ENCODE data around the gene APBB2.

APBB2 gene

DNA sequence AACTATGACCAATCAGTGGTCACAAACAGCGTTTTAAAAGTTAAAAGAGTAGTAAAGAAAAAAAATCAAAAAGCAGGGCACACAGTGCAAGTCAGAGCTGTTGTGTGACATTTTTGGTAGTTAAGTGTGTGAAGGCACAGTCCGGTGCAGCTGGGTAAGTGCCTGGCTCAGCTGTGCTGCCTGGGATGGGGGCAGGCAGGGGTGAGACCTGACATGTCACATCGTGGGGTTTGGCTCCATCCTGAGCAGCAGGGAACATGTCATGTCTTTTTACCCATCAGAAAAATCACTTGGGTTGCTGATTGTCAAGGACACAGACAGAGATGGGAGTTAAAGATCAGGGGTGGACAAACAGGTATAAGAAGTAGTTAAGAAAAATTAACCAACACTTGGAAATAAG is 339.4 kb downstream of the APBB2 start:
- H3K4me2 ChIP-seq (ENCODE audit: low read length): no peak overlapping the region
- no peak overlapping the region for H2BK12ac ChIP-seq (ENCODE audit: low read length)
- H3K14ac ChIP-seq (ENCODE audit: low read length): no peak overlapping the region
- H2BK5ac ChIP-seq (ENCODE audit: low read depth, low read length, poor library complexity): no peak overlapping the region
- no peak overlapping the region for H4K12ac ChIP-seq (ENCODE audit: low read depth, low read length)
- no CpG with 5 or more reads among the region's 3 CpGs for WGBS (ENCODE audit: extremely low coverage, insufficient coverage, insufficient read length)
- DNase-seq: no peak
- H3K9me3 ChIP-seq (ENCODE audit: insufficient read depth, low read depth, low read length): no peaks in the 10 kb centered on the region
- H3K27me3 ChIP-seq (ENCODE audit: insufficient read depth, low read length): no peaks in the 10 kb centered on the region
- H2AK5ac ChIP-seq (ENCODE audit: low read length): no peak overlapping the region
- H3K79me2 ChIP-seq (ENCODE audit: control insufficient read depth, insufficient read depth, low read length, poor library complexity): no peaks in the 10 kb centered on the region
- no peak overlapping the region for H3K9ac ChIP-seq (ENCODE audit: low read length)
- H3K4ac ChIP-seq (ENCODE audit: low read depth, low read length): no peak overlapping the region
- H3K36me3 ChIP-seq (ENCODE audit: control insufficient read depth in 1 of 2, insufficient read depth in 2 of 2, low read length in 2 of 2): peaks cover 6 to 19% of the 10 kb centered on the region in 2 experiments
- no peak overlapping the region for H4K91ac ChIP-seq (ENCODE audit: low read depth, low read length)
- H4K8ac ChIP-seq (ENCODE audit: low read depth, low read length): no peak overlapping the region
- no peak overlapping the region for H3K23ac ChIP-seq (ENCODE audit: low read length)
- no peak overlapping the region for H2AFZ ChIP-seq (ENCODE audit: insufficient read depth, low read length, poor library complexity)
- no peaks in the 10 kb centered on the region for H3K79me1 ChIP-seq (ENCODE audit: low read length)
- no peak overlapping the region for H3K4me3 ChIP-seq (ENCODE audit: low read depth, low read length)
- H3K4me1 ChIP-seq (ENCODE audit: control insufficient read depth in 1 of 2, insufficient read depth in 2 of 2, low read length in 2 of 2): no peaks in the 10 kb centered on the region
- H3K18ac ChIP-seq (ENCODE audit: low read length): no peak overlapping the region
- H3K27ac ChIP-seq (ENCODE audit: low read depth, low read length): no peak overlapping the region
- no peak overlapping the region for H2BK120ac ChIP-seq (ENCODE audit: insufficient read depth, low read length, poor library complexity)

- no peak overlapping the region for H2BK120ac ChIP-seq (ENCODE audit: insufficient read depth, low read length, poor library complexity)
- H2AK5ac ChIP-seq (ENCODE audit: low read length): no peak overlapping the region
- no peak overlapping the region for H3K9ac ChIP-seq (ENCODE audit: low read length)
- H3K4ac ChIP-seq (ENCODE audit: low read depth, low read length): no peak overlapping the region
- no peak overlapping the region for H4K12ac ChIP-seq (ENCODE audit: low read depth, low read length)
- no peak overlapping the region for H4K8ac ChIP-seq (ENCODE audit: low read depth, low read length)
- H3K79me1 ChIP-seq (ENCODE audit: low read length): no peaks in the 10 kb centered on the region
- H3K4me3 ChIP-seq (ENCODE audit: low read depth, low read length): no peak overlapping the region
- no peak overlapping the region for H4K91ac ChIP-seq (ENCODE audit: low read depth, low read length)
- H3K18ac ChIP-seq (ENCODE audit: low read length): no peak overlapping the region
- no peak overlapping the region for H2BK5ac ChIP-seq (ENCODE audit: low read depth, low read length, poor library complexity)
- no peak overlapping the region for H3K14ac ChIP-seq (ENCODE audit: low read length)
- no peaks in the 10 kb centered on the region for H3K79me2 ChIP-seq (ENCODE audit: control insufficient read depth, insufficient read depth, low read length, poor library complexity)
- no peak overlapping the region for H2BK12ac ChIP-seq (ENCODE audit: low read length)
- H3K27me3 ChIP-seq (ENCODE audit: insufficient read depth, low read length): no peaks in the 10 kb centered on the region
- H2AFZ ChIP-seq (ENCODE audit: insufficient read depth, low read length, poor library complexity): no peak overlapping the region
- peaks cover 5 to 18% of the 10 kb centered on the region in 2 experiments for H3K36me3 ChIP-seq (ENCODE audit: control insufficient read depth in 1 of 2, insufficient read depth in 2 of 2, low read length in 2 of 2)
- WGBS (ENCODE audit: extremely low coverage, insufficient coverage, insufficient read length): no CpG with 5 or more reads among the region's 7 CpGs
- DNase-seq: no peak
- no peak overlapping the region for H3K4me2 ChIP-seq (ENCODE audit: low read length)
- H3K9me3 ChIP-seq (ENCODE audit: insufficient read depth, low read depth, low read length): no peaks in the 10 kb centered on the region
- H3K23ac ChIP-seq (ENCODE audit: low read length): no peak overlapping the region
- H3K4me1 ChIP-seq (ENCODE audit: control insufficient read depth in 1 of 2, insufficient read depth in 2 of 2, low read length in 2 of 2): no peaks in the 10 kb centered on the region
- H3K27ac ChIP-seq (ENCODE audit: low read depth, low read length): no peak overlapping the region
These were observed 340.0 kb downstream of the APBB2 start for GRCh38 chr4:40874331-40874730.

DNA sequence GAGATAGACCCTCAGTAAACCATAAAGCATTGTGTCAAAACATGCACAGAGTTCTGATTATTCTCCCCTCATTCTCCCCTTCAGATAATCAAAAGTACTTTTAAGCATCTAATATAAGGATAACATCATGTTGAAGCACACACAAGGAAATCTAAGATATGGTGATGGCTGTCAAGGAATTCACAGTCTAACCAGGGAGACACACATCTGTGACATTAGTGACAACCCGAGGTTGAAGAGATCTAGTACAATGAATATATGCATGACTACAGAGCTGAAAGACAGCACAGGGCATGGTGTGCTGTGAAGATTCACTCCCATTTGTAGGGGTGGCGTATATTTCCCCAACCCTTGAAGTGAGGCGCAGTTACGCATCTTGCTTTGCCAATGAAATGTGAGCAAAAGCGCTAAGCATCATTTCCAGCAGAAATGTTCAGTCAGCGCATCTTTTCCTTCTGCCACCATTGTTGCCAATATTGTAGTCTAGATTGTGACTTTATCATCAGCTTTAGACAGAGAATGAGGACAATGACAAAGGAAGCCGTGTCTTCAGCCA is 342.6 kb downstream of the APBB2 start:
- no peaks in the 10 kb centered on the region for H3K27me3 ChIP-seq (ENCODE audit: insufficient read depth, low read length)
- no peak overlapping the region for H3K18ac ChIP-seq (ENCODE audit: low read length)
- H3K9me3 ChIP-seq (ENCODE audit: insufficient read depth, low read depth, low read length): no peaks in the 10 kb centered on the region
- H3K4me1 ChIP-seq (ENCODE audit: control insufficient read depth in 1 of 2, insufficient read depth in 2 of 2, low read length in 2 of 2): no peaks in the 10 kb centered on the region
- H3K14ac ChIP-seq (ENCODE audit: low read length): no peak overlapping the region
- no peak overlapping the region for H2BK5ac ChIP-seq (ENCODE audit: low read depth, low read length, poor library complexity)
- H3K4me2 ChIP-seq (ENCODE audit: low read length): no peak overlapping the region
- no peaks in the 10 kb centered on the region for H3K79me1 ChIP-seq (ENCODE audit: low read length)
- H4K91ac ChIP-seq (ENCODE audit: low read depth, low read length): no peak overlapping the region
- no peak overlapping the region for H4K8ac ChIP-seq (ENCODE audit: low read depth, low read length)
- H3K9ac ChIP-seq (ENCODE audit: low read length): no peak overlapping the region
- no peak overlapping the region for H2BK120ac ChIP-seq (ENCODE audit: insufficient read depth, low read length, poor library complexity)
- no peak overlapping the region for H3K27ac ChIP-seq (ENCODE audit: low read depth, low read length)
- WGBS (ENCODE audit: extremely low coverage, insufficient coverage, insufficient read length): no CpG with 5 or more reads among the region's 7 CpGs
- no peaks in the 10 kb centered on the region for H3K79me2 ChIP-seq (ENCODE audit: control insufficient read depth, insufficient read depth, low read length, poor library complexity)
- no peak overlapping the region for H2AFZ ChIP-seq (ENCODE audit: insufficient read depth, low read length, poor library complexity)
- no peak overlapping the region for H3K4ac ChIP-seq (ENCODE audit: low read depth, low read length)
- no peak overlapping the region for H4K12ac ChIP-seq (ENCODE audit: low read depth, low read length)
- no peak overlapping the region for H2BK12ac ChIP-seq (ENCODE audit: low read length)
- no peak overlapping the region for H3K4me3 ChIP-seq (ENCODE audit: low read depth, low read length)
- H2AK5ac ChIP-seq (ENCODE audit: low read length): no peak overlapping the region
- no peak overlapping the region for H3K23ac ChIP-seq (ENCODE audit: low read length)
- peaks cover 3 to 13% of the 10 kb centered on the region in 2 experiments for H3K36me3 ChIP-seq (ENCODE audit: control insufficient read depth in 1 of 2, insufficient read depth in 2 of 2, low read length in 2 of 2)
- no peak for DNase-seq

- DNase-seq: no peak
- Histone ChIP-seq H3K9me3 (ENCODE audit: insufficient read depth, low read depth, low read length) (no peaks in the 10 kb centered on the region), H3K79me1 (ENCODE audit: low read length) (no peaks in the 10 kb centered on the region), H3K4me2 (ENCODE audit: low read length) (no peak overlapping the region), H2BK5ac (ENCODE audit: low read depth, low read length, poor library complexity) (no peak overlapping the region), H4K91ac (ENCODE audit: low read depth, low read length) (no peak overlapping the region), H3K23ac (ENCODE audit: low read length) (no peak overlapping the region), H3K79me2 (ENCODE audit: control insufficient read depth, insufficient read depth, low read length, poor library complexity) (no peaks in the 10 kb centered on the region), H4K12ac (ENCODE audit: low read depth, low read length) (peak overlapping the region; percentile 36), H3K4me1 (ENCODE audit: control insufficient read depth in 1 of 2, insufficient read depth in 2 of 2, low read length in 2 of 2) (no peaks in the 10 kb centered on the region), H2AFZ (ENCODE audit: insufficient read depth, low read length, poor library complexity) (no peak overlapping the region), H3K14ac (ENCODE audit: low read length) (no peak overlapping the region), H2BK12ac (ENCODE audit: low read length) (no peak overlapping the region), H3K18ac (ENCODE audit: low read length) (no peak overlapping the region), H3K27me3 (ENCODE audit: insufficient read depth, low read length) (no peaks in the 10 kb centered on the region), H2BK120ac (ENCODE audit: insufficient read depth, low read length, poor library complexity) (no peak overlapping the region), H3K36me3 (ENCODE audit: control insufficient read depth in 1 of 2, insufficient read depth in 2 of 2, low read length in 2 of 2) (peaks cover 6 to 13% of the 10 kb centered on the region in 2 experiments), H4K8ac (ENCODE audit: low read depth, low read length) (no peak overlapping the region), H3K9ac (ENCODE audit: low read length) (no peak overlapping the region), H2AK5ac (ENCODE audit: low read length) (no peak overlapping the region), H3K4me3 (ENCODE audit: low read depth, low read length) (no peak overlapping the region), H3K4ac (ENCODE audit: low read depth, low read length) (no peak overlapping the region), H3K27ac (ENCODE audit: low read depth, low read length) (no peak overlapping the region)
- no CpG with 5 or more reads among the region's 4 CpGs for WGBS (ENCODE audit: extremely low coverage, insufficient coverage, insufficient read length)
These were observed 344.2 kb downstream of the APBB2 start for GRCh38 chr4:40870150-40870549.
